ENCODE data around the gene LMNB1.
"Not testable (repeated sequence)": the region's sequence is repeated elsewhere in the genome, so short reads cannot be mapped to it uniquely, and the experiment has no call there.

Gene LMNB1

DNA sequence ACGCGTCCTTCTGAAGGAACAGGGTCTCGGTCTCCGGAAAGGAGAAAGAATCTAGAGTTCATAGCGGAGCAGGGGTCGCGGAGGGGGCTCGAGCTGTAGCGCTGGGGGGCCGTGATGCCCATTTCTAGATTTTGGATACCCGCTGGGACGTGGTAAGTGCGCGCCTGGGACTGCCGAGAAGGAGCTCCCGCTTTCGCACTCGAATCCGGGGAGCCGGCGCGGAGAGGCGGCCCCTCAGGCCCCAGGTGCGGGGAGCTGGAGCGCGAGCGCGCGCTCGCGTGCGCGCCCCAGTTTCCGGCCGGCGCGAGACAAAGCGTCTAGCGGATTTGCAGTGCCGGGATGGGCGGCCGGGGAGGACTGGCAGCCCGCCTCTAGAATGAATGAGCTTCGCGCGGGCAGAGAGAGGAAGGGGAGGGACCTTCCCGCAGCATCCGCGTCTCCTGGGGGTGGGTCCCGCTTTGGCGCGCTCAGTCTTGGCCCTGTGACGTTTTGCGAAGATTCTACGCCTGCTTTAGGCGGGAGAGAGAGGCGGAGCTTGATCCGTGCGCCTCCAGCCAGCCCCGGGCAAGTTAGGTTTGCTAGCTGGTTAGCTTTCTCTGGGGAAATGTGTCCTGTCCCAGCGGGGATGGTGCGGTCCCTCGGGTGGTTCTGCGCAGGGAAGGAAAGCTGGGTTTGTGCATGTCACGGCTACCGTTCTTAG, 1.2 kb downstream of the LMNB1 start:
- no peak overlapping the region for H2AFZ ChIP-seq (ENCODE audit: low read length)
- peak overlapping the region; percentile 79 for H3K4me3 ChIP-seq (ENCODE audit: low read depth, low read length, poor library complexity, severe bottlenecking)
- H3K27me3 ChIP-seq (ENCODE audit: insufficient read depth, low read length), result no peaks in the 10 kb centered on the region
- no peaks in the 10 kb centered on the region for H3F3A ChIP-seq (ENCODE audit: insufficient read depth, low read length)
- H4K20me1 ChIP-seq (ENCODE audit: insufficient read depth, low read length), result no peaks in the 10 kb centered on the region
- H3K9me3 ChIP-seq (ENCODE audit: low read length), result no peaks in the 10 kb centered on the region
- H3K79me2 ChIP-seq (ENCODE audit: insufficient read depth, low read length), result peaks cover 47% of the 10 kb centered on the region
- peaks cover 43% of the 10 kb centered on the region for H3K4me1 ChIP-seq (ENCODE audit: insufficient read depth, low read length, severe bottlenecking)
- peak overlapping the region; percentile 77 for H3K4me2 ChIP-seq (ENCODE audit: low read length)
- H3K9ac ChIP-seq (ENCODE audit: low read length), result peak overlapping the region; percentile 92
- TF ChIP-seq, protein P1, sequence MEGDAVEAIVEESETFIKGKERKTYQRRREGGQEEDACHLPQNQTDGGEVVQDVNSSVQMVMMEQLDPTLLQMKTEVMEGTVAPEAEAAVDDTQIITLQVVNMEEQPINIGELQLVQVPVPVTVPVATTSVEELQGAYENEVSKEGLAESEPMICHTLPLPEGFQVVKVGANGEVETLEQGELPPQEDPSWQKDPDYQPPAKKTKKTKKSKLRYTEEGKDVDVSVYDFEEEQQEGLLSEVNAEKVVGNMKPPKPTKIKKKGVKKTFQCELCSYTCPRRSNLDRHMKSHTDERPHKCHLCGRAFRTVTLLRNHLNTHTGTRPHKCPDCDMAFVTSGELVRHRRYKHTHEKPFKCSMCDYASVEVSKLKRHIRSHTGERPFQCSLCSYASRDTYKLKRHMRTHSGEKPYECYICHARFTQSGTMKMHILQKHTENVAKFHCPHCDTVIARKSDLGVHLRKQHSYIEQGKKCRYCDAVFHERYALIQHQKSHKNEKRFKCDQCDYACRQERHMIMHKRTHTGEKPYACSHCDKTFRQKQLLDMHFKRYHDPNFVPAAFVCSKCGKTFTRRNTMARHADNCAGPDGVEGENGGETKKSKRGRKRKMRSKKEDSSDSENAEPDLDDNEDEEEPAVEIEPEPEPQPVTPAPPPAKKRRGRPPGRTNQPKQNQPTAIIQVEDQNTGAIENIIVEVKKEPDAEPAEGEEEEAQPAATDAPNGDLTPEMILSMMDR (IDR thresholded peaks at IDR 0.05; ENCODE audit: low read length), result no peak
- no peak for TF ChIP-seq EZH2 (IDR thresholded peaks at IDR 0.05; ENCODE audit: borderline replicate concordance, low read length)
- no peaks in the 10 kb centered on the region for H3K9me2 ChIP-seq (ENCODE audit: low read depth, low read length)
- peaks cover 32% of the 10 kb centered on the region for H3K36me3 ChIP-seq (ENCODE audit: insufficient read depth, low read length)
- peak overlapping the region; percentile 94 for H3K27ac ChIP-seq (ENCODE audit: low read depth, low read length, poor library complexity, severe bottlenecking)

DNA sequence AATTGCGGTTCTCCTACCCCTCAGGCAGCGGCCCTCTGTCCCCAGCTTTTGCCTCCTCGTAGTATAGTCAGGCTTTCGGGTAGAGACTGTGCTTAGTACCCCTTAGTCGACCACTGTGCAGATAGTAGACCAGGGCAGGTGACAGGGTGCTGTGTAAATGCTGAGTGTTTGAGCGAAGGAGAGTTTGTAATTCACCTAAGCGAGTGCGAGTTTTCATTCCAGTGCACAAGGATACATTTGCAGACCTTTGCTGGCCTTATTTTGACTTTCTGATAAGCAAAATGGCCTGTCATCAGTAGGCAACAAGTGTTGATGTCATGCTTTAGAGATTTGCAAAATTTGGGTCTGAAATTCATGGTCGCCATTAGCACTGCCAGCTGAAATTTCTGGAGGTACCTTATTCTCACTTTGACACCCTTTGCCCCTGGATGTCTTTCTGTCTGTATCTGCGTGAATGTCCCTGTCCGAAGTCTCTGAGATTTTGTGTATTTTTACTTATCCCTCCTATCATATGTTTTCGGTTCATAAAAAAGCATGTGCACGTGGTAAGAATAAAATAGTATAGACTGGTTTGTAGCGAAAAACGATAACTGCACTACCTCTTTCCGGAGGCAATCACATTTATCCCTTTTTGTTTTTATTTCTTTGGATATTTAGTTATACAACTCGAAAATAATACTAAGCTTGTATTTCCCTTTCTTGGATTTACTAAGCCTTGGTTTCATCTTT, 1.9 kb downstream of the LMNB1 start:
- Histone ChIP-seq H3K27ac (ENCODE audit: low read depth, low read length, poor library complexity, severe bottlenecking) (peak overlapping the region; percentile 89), H3K9ac (ENCODE audit: low read length) (peak overlapping the region; percentile 81), H2AFZ (ENCODE audit: low read length) (no peak overlapping the region), H3K4me2 (ENCODE audit: low read length) (peak overlapping the region; percentile 77), H3K4me3 (ENCODE audit: low read depth, low read length, poor library complexity, severe bottlenecking) (peak overlapping the region; percentile 79), H4K20me1 (ENCODE audit: insufficient read depth, low read length) (no peaks in the 10 kb centered on the region), H3K27me3 (ENCODE audit: insufficient read depth, low read length) (no peaks in the 10 kb centered on the region), H3K9me2 (ENCODE audit: low read depth, low read length) (no peaks in the 10 kb centered on the region), H3K36me3 (ENCODE audit: insufficient read depth, low read length) (peaks cover 32% of the 10 kb centered on the region), H3K9me3 (ENCODE audit: low read length) (no peaks in the 10 kb centered on the region), H3K79me2 (ENCODE audit: insufficient read depth, low read length) (peaks cover 54% of the 10 kb centered on the region), H3K4me1 (ENCODE audit: insufficient read depth, low read length, severe bottlenecking) (peaks cover 46% of the 10 kb centered on the region), H3F3A (ENCODE audit: insufficient read depth, low read length) (no peaks in the 10 kb centered on the region)
- TF ChIP-seq EZH2 (IDR thresholded peaks at IDR 0.05; ENCODE audit: borderline replicate concordance, low read length), result no peak
- TF ChIP-seq, protein P1 (IDR thresholded peaks at IDR 0.05; ENCODE audit: low read length), result no peak

DNA sequence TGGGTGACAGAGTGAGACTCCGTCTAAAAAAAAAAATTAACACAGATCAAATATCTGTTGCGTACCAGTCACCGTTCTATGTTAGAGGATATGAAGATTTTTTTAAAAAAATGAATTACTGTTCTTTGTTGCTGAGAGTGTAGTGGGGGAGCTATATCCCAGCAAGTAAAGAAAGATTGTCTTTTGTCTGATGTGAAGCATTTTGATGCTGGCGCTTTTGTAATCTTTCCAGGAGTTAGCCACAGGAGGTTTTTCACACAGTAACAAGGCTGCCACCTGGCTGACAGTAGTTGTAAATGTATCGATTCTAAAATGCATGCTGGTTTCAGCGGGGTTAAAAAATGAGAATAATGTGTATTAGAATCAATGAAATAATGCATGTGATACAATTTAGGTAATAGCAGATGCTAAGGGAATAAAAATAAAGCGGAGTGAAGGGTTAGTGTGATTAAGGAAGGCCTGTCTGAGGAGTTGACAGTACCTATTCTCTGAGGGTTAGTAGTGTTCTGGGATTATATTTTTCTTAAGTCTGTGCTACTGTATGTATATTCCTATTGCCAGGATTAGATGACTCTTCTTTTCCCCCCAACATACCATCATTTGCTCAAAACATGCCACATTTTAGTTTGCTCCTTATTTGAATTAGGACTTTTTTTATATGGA, 3.4 kb downstream of the LMNB1 start:
- H3K9me2 ChIP-seq (ENCODE audit: low read depth, low read length), result no peaks in the 10 kb centered on the region
- peak overlapping the region; percentile 81; the same call in 1 of the 2 replicates for H3K9ac ChIP-seq (ENCODE audit: low read length)
- H3K9me3 ChIP-seq (ENCODE audit: low read length), result no peaks in the 10 kb centered on the region
- H3F3A ChIP-seq (ENCODE audit: insufficient read depth, low read length), result no peaks in the 10 kb centered on the region
- H3K27ac ChIP-seq (ENCODE audit: low read depth, low read length, poor library complexity, severe bottlenecking), result no peak overlapping the region
- H3K79me2 ChIP-seq (ENCODE audit: insufficient read depth, low read length), result peaks cover 68% of the 10 kb centered on the region
- H3K36me3 ChIP-seq (ENCODE audit: insufficient read depth, low read length), result peaks cover 32% of the 10 kb centered on the region
- H4K20me1 ChIP-seq (ENCODE audit: insufficient read depth, low read length), result no peaks in the 10 kb centered on the region
- H3K4me1 ChIP-seq (ENCODE audit: insufficient read depth, low read length, severe bottlenecking), result peaks cover 46% of the 10 kb centered on the region
- H3K4me2 ChIP-seq (ENCODE audit: low read length), result peak overlapping the region; percentile 77
- peak overlapping the region; percentile 79 for H3K4me3 ChIP-seq (ENCODE audit: low read depth, low read length, poor library complexity, severe bottlenecking)
- H3K27me3 ChIP-seq (ENCODE audit: insufficient read depth, low read length), result no peaks in the 10 kb centered on the region
- TF ChIP-seq, protein P1 (IDR thresholded peaks at IDR 0.05; ENCODE audit: low read length), result peak; percentile 78
- no peak for TF ChIP-seq EZH2 (IDR thresholded peaks at IDR 0.05; ENCODE audit: borderline replicate concordance, low read length)
- no peak overlapping the region for H2AFZ ChIP-seq (ENCODE audit: low read length)

DNA sequence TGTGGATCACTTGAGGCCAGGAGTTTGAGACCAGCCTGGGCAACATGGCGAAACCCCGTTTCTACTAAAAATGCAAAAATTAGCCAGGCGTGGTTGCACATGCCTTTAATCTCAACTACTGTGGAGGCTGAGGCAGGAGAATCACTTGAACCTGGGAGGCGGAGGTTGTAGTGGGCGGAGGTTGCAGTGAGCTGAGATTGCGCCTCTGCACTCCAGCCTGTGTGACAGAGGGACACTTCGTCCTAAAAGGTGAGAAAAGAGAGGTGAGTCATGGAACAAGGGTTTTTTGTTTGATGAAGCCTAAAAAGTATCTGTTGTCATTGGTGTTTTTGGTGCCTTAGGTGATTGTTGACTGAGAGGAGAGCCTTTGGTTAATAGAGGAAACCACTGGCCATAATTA, 11.5 kb downstream of the LMNB1 start:
- H3K36me3 ChIP-seq (ENCODE audit: insufficient read depth, low read length); H4K20me1 ChIP-seq (ENCODE audit: insufficient read depth, low read length); H2AFZ ChIP-seq (ENCODE audit: low read length); H3K9me2 ChIP-seq (ENCODE audit: low read depth, low read length); H3F3A ChIP-seq (ENCODE audit: insufficient read depth, low read length); H3K4me2 ChIP-seq (ENCODE audit: low read length); H3K27ac ChIP-seq (ENCODE audit: low read depth, low read length, poor library complexity, severe bottlenecking); H3K27me3 ChIP-seq (ENCODE audit: insufficient read depth, low read length); H3K4me3 ChIP-seq (ENCODE audit: low read depth, low read length, poor library complexity, severe bottlenecking); H3K9me3 ChIP-seq (ENCODE audit: low read length); H3K9ac ChIP-seq (ENCODE audit: low read length): not testable (repeated sequence)
- peaks cover 44% of the 10 kb centered on the region for H3K4me1 ChIP-seq (ENCODE audit: insufficient read depth, low read length, severe bottlenecking)
- peaks cover 97% of the 10 kb centered on the region for H3K79me2 ChIP-seq (ENCODE audit: insufficient read depth, low read length)

Measured in OCI-LY1 (cell line).